ENCODE measurements around the gene PLXNC1. TPM values are rescaled to one million over a fixed set of nuclear protein-coding genes. Genes with fewer than 3 reads are reported as not detected.

Gene PLXNC1
- polyA plus RNA-seq, 1 experiment: 2.2 TPM

- CTCF ChIA-PET: no interaction called here
- POLR2A ChIA-PET: no interaction called here
- Histone ChIP-seq H3K36me3 (ENCODE audit: control insufficient read depth, insufficient read depth, low read length) (no peaks in the 10 kb centered on the region), H3K4me3 (ENCODE audit: low read depth, low read length) (no peak overlapping the region), H3K27me3 (ENCODE audit: control insufficient read depth, insufficient read depth, low read length) (peaks cover 10% of the 10 kb centered on the region)
- TF ChIP-seq CTCF (IDR thresholded peaks at IDR 0.05; ENCODE audit: insufficient read depth, low read depth, low read length): no peak
- no peak for DNase-seq (ENCODE audit: low read depth)
Observed at GRCh38 chr12:94127239-94128131, 20.9 kb upstream of the PLXNC1 start.

- Histone ChIP-seq H3K27me3 (ENCODE audit: control insufficient read depth, insufficient read depth, low read length) (peaks cover 10% of the 10 kb centered on the region), H3K4me3 (ENCODE audit: low read depth, low read length) (no peak overlapping the region), H3K36me3 (ENCODE audit: control insufficient read depth, insufficient read depth, low read length) (no peaks in the 10 kb centered on the region)
- ChIA-PET POLR2A (no interaction called here), CTCF (no interaction called here)
- no peak for DNase-seq (ENCODE audit: low read depth)
- no peak for TF ChIP-seq CTCF (IDR thresholded peaks at IDR 0.05; ENCODE audit: insufficient read depth, low read depth, low read length)
Observed at GRCh38 chr12:94128280-94128679, 20.1 kb upstream of the PLXNC1 start.

- POLR2A ChIA-PET: interaction anchor here (0.6 kb wide), 1 partner anchor 333 kb away, joined by 3 read pairs; no protein-coding TSS in a partner anchor
- no peak overlapping the region for H3K4me3 ChIP-seq (ENCODE audit: low read depth, low read length)
- peaks cover 1% of the 10 kb centered on the region; the same call in 1 of the 2 replicates for H3K27me3 ChIP-seq (ENCODE audit: control insufficient read depth, insufficient read depth, low read length)
- CTCF ChIA-PET: interaction anchor here (0.8 to 5.0 kb wide), 16 partner anchors 9 to 1203 kb away, joined by 3 to 29 read pairs (median 4); partner anchors contain the start of gene PLXNC1
- no peaks in the 10 kb centered on the region for H3K36me3 ChIP-seq (ENCODE audit: control insufficient read depth, insufficient read depth, low read length)
- peak; percentile 67 for TF ChIP-seq CTCF (IDR thresholded peaks at IDR 0.05; ENCODE audit: insufficient read depth, low read depth, low read length)
- DNase-seq (ENCODE audit: low read depth): peak; percentile 17
Observed at GRCh38 chr12:94133964-94134795, 14.2 kb upstream of the PLXNC1 start.

- H3K36me3 ChIP-seq (ENCODE audit: control insufficient read depth, insufficient read depth, low read length): no peaks in the 10 kb centered on the region
- CTCF ChIA-PET: interaction anchor here (1.3 to 5.0 kb wide), 4 partner anchors 9 to 395 kb away, joined by 4 to 29 read pairs (median 18); no protein-coding TSS in a partner anchor
- TF ChIP-seq CTCF (IDR thresholded peaks at IDR 0.05; ENCODE audit: insufficient read depth, low read depth, low read length): no peak
- H3K4me3 ChIP-seq (ENCODE audit: low read depth, low read length): no peak overlapping the region
- POLR2A ChIA-PET: interaction anchor here (0.6 kb wide), 1 partner anchor 1701 kb away, joined by 3 read pairs; no protein-coding TSS in a partner anchor
- H3K27me3 ChIP-seq (ENCODE audit: control insufficient read depth, insufficient read depth, low read length): no peaks in the 10 kb centered on the region; the same call in 1 of the 2 replicates
- DNase-seq (ENCODE audit: low read depth): no peak
Observed at GRCh38 chr12:94135896-94136295, 12.5 kb upstream of the PLXNC1 start.

- CTCF ChIA-PET: no interaction called here
Observed at GRCh38 chr12:94139816-94140215, 8.6 kb upstream of the PLXNC1 start.

More at GRCh38 chr12:94139816-94140215, 8.6 kb upstream of the PLXNC1 start:
- TF ChIP-seq CTCF (IDR thresholded peaks at IDR 0.05; ENCODE audit: insufficient read depth, low read depth, low read length): no peak
- H3K4me3 ChIP-seq (ENCODE audit: low read depth, low read length): no peak overlapping the region
- peaks cover 9% of the 10 kb centered on the region for H3K27me3 ChIP-seq (ENCODE audit: control insufficient read depth, insufficient read depth, low read length)
- no peaks in the 10 kb centered on the region for H3K36me3 ChIP-seq (ENCODE audit: control insufficient read depth, insufficient read depth, low read length)
- no peak for DNase-seq (ENCODE audit: low read depth)
- POLR2A ChIA-PET: no interaction called here

Measured in BJ (cell line).